Fibroblast of lung (primary cell): ENCODE data around the gene INTS6.

Experiments
- EZH2 ChIP-seq: IDR thresholded peaks from 2 replicates; pipeline ENCODE4 v1.5.1; 2012; ENCODE audit warnings: low read length, control low read depth, mild to moderate bottlenecking; ENCODE audit errors: missing control alignments
- TF ChIP-seq, protein P1 (sequence below), 2 donors: IDR thresholded peaks in 1 of 2; conservative IDR thresholded peaks in 1 of 2; 1 replicate in 1 of 2; 2 replicates in 1 of 2; pipeline ENCODE4 v1.5.1; 2011 to 2012; ENCODE audit warnings: low read length in 2 of 2, control low read depth in 1 of 2, inconsistent platforms in 1 of 2, low read depth in 1 of 2, mild to moderate bottlenecking in 1 of 2

DNA sequence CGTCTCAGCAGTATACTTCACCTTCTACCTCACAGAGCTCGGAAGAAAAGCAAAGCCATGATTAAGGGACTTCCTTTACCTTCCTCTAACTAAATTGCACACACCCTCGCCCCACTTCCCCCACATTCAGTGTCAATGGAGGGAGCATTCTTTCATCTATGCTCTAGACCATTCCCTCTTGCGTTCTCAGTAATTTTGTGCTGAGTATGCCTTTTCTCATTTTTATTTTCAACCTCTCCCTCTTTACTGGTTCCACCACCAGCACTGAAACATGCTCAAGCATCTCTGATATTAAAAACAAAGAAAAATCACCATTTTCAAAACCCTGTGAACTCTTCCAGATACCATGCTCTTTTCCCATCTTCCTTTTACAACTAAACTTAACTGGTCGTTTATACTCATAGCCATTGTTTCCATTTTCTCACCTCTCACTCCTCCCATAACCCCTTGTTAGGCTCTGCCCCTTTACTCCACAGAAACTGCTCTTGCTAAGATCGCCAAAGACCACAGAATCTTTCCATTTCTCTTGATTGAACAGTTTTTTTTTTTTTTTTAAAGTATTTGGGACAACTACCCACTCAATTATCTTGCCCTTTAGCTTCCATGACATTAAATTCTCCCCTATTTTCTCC, 81.0 kb downstream of the INTS6 start:
- TF ChIP-seq, protein P1, sequence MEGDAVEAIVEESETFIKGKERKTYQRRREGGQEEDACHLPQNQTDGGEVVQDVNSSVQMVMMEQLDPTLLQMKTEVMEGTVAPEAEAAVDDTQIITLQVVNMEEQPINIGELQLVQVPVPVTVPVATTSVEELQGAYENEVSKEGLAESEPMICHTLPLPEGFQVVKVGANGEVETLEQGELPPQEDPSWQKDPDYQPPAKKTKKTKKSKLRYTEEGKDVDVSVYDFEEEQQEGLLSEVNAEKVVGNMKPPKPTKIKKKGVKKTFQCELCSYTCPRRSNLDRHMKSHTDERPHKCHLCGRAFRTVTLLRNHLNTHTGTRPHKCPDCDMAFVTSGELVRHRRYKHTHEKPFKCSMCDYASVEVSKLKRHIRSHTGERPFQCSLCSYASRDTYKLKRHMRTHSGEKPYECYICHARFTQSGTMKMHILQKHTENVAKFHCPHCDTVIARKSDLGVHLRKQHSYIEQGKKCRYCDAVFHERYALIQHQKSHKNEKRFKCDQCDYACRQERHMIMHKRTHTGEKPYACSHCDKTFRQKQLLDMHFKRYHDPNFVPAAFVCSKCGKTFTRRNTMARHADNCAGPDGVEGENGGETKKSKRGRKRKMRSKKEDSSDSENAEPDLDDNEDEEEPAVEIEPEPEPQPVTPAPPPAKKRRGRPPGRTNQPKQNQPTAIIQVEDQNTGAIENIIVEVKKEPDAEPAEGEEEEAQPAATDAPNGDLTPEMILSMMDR (conservative IDR thresholded peaks at IDR 0.05 in 1 of 2, IDR thresholded peaks at IDR 0.05 in 1 of 2; ENCODE audit: low read depth in 1 of 2, low read length in 2 of 2) = no peak
- no peak for TF ChIP-seq EZH2
